Stimulated activated CD8-positive, alpha-beta memory T cell treated with anti-CD3 and anti-CD28 coated beads, Interleukin-4, amount 100 ng/mL, for 48 hours (primary cell): ENCODE data around the gene BOD1.
"Not testable (repeated sequence)": the region's sequence is repeated elsewhere in the genome, so short reads cannot be mapped to it uniquely, and the experiment has no call there.

Experiments used
- DNase-seq: peaks from one replicate; pipeline ENCODE4 v3.0.0-alpha.2; 2020

Gene BOD1

DNA sequence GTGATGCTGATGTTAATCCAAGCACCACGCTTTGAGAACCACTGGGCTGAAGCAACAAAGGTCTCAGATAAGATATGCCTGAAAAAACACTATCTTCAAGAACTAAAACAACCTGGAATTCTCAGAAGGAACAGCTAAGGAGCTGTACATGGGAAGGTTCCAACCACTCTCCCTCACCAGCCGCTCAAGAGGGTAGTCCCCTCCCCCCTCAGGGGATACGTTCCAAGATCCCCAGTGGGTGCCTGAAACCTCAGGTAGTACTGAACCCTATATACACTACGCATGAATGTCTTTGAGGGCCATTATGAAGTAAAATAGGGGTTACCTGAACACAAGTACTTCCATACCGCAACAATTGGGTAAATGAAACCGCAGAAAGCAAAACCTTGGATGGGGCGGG, 1.9 kb downstream of the BOD1 start:
- no peak for DNase-seq

DNA sequence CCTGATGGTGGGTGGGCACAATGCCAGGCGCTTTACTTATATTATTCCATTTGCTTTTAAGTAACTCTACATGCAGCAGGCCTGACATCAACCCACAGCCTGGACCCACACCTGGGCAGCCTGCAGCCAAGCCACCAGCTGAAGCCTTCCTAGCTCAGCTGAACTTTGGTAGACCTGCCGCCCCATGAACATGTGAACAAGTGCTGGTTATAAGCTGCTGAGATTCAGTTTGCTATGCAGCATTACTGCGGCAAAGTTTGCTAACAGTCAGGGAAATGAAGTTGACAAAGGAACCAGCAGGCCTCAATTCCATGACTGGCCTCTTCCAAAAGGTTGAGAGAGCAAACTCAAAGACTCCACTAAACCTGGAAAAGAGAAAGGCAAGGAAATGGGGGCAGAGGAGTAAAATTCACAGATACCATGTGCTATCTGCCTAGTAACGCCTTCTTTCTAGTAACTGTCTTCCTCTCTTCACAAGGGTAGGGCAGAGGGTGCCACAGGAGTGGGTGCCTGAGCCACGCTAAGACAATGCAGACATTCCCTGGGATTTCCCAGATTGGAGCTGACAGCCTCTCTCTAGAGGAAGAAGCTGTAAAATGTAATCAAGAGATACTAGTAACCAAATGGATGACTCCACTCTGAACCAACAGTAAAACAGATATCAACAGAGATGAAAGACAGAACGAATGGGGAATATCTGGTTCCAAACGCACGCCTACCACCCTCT, 2.9 kb downstream of the BOD1 start:
- no peak for DNase-seq

DNA sequence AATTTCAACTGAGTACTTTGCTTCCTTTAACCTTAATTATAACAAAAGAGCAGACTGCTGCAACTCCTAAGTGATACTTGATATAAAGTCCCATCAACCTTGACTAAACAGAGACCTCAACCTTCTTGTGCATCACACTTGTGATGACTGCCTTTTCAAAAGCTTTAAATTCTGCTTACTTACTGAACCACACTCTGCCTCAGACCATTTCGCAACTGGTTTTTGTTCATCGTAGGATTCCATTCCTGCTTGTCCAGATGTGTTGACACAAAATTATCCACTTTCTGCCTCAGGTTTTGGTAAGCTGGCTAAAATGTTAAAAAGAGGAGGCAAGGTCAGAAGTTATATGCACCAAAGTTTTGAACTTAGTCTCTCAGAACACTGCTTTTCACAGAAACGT, 3.5 kb downstream of the BOD1 start:
- DNase-seq: no peak

DNA sequence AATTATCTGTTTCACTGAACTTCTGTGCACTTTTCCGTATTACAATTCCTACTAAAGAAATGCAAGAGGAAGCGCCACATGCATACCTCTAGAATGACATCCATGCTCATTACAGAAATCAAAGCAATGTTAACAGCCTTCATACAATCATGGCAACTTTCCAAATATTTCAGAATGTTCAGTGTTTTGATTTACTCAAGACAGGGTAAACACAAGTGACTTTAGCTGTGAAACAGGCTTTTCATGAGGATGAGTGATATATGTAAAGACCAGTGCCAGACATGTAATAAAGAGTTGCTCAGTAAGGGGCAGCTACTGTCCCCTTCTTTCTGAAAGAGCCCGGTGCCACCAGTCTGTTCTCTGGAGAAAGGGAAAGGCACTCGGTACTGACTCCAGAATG, 4.7 kb downstream of the BOD1 start:
- DNase-seq: no peak

DNA sequence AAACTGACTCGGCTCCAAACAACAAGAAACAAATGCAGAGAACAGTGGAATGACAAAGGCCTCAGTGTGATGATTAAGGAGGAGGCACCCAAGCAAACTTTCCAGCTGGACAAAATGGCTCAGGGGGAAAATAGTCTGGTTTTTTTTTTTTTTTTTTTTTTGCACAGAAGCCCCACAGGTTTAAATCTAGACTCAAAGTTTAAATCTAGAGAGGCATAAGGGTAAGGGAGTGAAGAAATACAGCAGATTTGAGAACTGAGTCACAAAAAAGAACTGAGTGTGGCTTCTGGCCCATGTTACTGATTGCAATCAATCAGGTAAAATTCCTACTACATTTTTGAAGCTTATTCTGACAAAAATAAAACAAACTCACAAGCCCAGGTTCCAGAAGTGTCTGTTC, 12.3 kb downstream of the BOD1 start:
- no peak for DNase-seq

DNA sequence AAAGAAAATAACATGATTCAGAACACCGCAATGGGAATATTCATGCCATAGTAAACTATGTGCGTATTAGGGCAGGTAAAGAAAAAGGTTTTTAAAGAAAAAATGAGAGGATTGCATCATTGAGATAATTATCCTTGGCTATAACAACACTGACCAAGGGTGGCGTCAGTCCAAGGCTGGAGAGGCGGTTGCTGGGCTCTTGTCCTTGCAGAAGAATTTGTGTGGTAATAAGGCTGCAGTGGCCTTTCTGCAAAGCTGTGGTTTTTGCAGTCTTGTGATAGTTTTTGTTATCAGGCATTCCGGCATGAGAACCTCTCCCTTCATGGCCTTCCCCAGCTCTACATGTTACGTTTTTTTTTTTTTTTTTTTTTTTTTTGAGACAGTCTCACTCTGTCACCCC, 14.0 kb downstream of the BOD1 start:
- no peak for DNase-seq

DNA sequence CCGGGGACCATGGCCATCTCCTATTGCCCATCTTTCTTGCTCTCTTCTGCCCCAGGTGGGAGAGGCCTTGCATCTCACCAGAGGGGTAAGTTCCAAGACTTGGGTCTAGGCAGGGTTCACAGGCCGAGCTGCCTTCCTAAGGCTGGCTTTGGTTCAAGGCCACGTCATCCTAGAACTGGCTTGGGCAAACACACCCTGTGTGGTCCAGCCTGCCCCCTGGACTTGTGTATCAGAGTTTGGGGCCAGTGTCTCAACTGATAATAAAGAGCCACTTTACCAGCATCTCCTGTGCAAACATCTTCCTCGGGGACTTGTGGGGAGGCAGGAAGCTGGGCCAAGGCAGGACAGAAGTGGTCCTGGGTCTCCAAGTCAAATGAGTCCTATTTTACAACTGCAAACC, 17.8 kb downstream of the BOD1 start:
- DNase-seq: no peak

DNA sequence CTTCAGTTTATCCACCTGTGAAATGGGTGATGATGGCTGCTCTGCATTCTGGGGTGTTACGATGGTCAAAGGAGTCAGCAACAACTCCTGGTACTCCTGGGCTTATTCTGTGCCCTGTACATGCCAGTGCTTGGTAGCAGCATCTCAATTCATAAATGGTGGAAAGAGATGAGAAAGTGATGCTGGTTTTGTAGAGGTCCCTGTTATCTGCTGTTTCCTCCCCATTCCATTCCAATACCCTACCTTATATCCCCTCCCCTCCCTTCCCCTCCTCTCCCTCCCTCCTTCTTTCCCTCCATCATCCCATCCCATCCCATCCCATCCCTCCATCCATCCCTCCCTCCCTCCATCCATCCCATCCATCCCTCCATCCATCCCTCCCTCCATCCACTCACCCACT, 19.1 kb downstream of the BOD1 start:
- no peak for DNase-seq

DNA sequence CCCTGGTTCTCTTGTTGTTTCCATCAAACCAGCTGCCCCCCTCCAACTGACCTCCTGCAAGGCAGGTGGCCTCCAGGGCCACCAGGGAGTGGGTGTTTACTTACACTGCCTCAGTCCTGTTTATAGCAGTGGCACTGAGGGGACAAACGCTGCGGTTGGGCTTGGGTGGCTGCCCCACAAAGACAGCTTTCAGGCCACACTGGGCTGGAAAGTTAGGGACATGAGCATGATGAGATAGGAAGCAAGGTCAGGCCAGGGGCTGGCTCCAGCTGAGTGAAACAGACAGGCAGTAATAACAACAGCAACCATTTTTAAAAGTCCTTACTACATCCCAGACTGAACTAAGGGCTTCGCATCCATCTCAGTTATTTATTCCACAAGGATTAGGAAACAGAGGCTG, 20.6 kb downstream of the BOD1 start:
- no peak for DNase-seq

DNA sequence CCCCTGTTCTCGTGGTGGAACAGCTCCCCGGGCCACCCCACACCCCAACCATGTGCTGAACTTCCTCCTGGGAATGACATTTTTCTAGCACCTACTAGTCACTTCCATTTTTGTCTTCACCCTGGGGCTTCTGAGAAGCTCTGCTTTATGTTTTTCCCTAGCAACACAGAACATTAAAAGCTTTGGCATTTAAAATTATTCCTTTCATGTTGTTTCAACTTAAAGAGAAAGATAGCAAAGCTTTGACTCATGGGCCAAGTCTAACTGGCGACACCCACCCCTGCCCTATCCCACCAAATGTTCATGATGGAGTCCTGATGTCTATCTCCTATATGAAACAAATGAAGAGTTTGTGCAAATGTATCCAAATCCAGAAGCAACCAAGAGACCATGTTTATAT, 22.4 kb downstream of the BOD1 start:
- DNase-seq: no peak

DNA sequence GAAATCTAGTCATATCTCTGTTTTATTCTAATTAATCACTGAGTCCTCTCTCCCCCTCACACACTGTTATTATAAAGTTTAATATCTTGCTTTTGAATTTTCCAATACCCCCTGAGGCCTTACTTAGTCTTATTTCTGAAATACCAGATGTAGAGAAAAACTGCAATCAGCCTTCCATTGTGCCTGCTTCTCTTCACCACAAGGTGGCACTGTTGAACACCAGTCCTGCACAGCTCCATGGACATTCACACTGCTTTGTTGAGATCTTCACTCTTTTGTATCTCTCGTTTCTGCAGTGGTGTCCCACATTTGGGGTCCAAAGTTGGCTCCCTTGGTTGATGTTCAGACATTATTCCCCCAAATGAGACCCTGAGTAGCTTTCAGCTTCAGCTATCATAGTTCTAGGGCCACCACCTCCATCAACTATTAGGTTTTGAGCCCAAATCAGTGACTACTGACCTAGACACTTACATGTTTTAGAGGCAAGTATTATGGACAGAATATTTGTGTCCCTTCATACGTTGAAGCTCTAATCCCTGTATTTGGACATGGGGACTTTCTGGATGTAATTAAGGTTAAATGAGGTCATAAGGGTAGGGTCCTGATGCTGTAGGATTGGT, 24.3 kb downstream of the BOD1 start:
- peak; percentile 34 for DNase-seq

DNA sequence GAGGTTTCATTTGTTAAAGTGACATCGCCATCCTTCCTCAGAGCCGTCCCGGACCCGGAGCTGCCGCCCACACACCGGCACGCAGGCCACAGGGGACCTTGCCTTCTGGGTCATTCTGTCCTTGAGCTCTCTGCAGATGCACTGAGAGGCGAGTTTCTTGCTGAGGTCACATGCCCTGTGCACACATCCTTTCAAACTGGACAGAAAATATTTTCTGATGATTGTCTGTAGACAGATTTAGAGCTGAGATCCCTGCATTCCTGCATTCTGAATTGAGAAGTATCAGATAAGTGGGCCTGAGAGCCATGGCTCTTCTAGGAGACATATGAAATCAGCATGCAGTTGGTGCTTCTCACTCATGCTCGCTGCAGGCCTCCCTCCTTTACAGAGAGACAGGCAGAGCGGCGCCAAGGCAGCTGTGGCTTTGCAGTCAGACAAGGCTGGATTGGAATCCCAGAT, 25.4 kb downstream of the BOD1 start:
- no peak for DNase-seq

DNA sequence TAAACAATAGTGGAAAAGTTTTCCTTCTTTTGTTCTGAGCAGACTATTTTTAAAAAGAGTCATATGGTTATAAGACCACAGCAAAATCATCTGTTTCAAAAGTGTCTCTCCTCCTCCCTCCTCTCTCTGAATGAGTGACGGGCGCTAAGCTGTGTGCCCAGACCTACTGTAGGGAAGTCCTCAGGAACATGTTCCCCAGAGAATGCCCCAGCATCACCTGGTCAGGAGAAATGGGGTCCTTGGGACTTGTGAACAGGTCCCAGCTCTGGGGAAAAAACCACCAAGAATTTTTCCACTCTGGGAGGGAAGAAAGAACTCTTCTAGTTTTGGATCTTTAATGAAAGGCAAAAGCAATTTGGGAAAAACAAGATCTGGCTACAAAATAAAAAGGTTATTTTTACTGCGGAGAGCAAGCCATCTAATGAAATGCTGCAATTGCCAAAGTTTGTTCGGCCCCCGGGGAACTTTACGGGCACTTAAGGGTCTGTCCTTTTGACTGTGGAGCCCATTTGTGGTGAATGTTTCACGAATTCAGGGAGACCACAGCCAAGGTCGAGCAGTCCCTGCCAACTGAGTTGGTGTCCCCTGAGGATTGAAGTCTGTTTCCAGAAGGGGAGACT, 25.9 kb downstream of the BOD1 start:
- no peak for DNase-seq

DNA sequence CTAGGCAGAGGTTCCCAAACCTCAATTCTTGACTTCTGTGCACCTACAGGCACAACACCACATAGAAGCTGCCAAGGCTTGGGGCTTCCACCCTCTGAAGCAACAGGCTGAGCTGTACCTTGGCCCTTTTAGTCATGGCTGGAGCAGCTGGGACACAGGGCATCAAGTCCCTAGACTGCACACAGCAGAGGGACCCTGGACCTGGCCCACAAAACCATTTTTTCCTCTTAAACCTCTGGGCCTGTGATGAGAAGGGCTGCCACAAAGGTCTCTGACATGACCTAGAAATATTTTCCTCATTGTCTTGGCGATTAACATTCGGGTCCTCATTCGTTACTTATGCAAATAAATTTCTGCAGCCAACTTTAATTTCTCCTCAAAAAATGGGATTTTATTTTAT, 30.3 kb downstream of the BOD1 start:
- not testable (repeated sequence) for DNase-seq

DNA sequence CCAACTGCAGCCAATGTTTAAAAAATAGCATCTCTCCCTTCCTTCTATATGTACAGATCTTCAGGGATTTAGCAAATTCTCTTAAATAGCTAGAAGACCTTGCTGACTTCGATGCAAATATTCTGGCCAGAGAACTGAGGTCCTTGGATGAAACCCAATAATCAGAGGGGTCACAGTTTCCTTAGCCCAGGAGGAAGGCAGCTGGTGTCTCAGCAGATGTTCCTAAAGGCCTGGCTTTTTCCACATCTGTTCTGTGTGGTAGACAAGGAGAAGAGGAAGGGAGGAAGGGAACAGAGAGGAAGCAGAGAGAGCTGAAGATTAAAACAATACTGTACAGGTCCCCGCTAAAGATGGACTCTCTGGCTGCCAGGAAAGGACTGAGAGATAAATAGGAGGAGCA, 33.1 kb downstream of the BOD1 start:
- no peak for DNase-seq

DNA sequence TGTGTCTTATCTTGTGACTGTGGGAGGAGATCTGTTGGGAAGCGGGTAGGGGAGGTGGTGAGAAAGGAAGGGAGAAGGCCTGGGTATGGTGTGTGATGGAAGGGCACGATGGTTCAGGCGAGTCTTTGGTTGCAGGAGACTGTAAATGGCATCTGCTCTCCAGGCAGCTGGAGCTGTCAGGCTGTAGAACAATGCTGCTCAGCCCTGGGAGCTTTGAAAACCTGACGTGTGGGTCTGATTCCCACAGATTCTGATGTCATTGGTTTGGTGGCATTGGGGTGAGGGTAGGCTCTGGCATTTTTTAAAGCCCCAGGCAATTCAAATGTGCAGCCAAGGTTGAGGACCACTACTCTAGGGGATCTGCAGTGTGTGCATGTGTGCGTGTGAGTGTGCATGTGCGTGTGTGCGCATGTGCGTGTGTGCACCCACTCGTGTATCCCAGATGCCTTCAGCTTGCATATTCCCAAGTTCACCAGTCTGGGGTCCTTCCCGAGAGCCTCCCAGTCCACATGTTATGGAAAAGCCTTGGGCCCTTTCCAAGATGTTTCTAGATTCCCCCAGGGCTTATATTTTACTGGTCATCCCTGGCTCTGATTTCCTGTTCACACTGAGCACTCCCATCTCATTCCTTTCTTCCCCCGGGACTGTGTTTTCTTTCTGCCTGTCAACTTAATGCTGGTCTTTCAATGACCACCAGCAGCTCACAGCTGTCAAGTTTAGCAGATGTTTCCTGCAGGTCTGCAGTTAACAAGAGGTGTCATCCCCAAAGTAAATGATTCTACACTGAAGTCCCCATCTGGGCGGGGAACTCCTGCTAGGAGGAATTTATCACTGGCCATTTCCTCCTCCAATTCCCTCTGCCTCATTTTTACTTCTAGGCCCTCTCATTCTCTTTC, 34.0 kb downstream of the BOD1 start:
- no peak for DNase-seq

DNA sequence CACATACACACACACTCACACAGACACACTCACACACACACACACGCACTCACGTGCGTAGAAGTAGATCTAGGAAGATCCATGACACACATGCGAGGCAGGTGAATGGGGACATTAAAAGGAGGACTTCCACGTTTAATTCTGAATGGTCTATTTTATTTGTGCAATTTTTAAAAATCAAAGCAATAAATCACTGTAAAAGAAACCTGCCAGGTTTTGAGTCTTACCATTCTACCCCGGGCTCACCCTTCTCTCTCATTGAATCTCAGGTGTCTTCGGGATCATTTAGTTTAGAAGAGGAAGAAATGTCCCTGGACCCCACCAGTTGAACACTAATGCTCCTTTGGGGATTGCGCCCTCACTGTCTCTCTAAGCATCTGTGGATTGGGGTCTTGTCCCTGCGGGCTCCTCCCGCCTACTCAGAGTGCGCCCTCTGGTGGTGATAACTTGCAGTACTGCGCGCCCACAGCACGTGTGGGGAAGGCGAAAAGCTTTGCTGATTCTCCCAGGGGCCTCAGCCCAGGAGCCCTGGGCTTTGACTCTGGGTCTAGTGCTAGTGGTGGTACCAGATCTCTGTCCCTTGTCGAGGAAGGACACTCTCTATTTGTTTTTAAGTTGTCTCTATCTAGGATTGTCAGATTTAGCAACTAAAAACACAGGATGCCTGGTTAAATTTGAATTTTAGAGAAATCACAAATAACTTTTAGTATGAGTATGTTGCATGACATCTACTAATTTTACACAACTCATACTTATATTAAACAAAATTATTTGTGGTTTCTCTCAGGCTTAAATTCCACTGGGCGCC, 34.8 kb downstream of the BOD1 start:
- peak; percentile 84 for DNase-seq

DNA sequence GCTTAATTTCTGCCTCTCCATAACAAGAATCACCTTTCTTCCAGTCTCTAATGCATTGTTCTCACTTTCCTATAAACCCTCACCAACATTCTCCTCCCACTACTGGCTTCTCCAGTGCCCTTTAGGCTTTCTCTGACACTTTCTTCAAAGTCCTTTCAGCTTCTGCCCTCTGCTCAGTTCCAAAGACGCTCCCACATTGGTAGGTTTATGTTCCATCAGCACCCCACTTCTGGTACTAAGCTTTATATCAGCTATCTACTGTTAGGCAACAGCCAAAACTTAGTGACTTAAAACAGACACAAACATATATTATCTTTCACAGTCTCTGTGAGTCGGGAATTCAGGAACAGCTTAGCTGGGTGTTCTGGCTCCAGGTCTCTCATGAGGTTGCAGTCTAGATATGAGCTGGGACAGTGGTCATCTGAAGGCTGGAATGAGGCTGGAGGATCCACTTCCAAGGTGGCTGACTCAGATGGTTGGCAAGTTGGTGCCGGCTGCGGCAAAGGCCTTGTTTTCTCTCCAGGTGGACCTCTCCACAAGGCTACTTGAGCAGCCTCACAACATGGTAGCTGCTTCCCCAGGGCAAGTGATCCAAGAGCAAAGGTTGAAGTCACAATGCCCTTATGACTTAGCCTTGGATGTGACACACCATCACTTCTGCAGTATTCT, 37.4 kb downstream of the BOD1 start:
- DNase-seq: no peak

DNA sequence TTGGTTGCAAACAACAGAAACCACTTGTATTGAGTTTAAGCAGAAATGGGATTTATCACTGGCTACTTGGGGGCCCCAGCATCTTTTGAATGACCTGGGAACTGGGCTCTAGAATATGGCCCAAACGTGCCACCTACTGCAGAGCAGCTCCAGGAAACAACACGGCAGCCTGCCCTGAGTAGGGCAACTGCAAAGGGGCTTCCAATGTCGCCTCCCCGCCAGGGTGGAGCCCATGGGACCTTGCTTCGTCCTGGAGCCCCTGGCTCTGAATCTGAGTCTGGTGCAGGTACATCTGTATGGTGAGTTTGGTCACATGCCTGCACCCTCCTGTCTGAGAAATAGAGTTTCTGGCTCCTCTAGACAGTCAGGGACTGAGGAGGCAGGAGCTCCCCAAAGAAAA, 38.6 kb downstream of the BOD1 start:
- no peak for DNase-seq

DNA sequence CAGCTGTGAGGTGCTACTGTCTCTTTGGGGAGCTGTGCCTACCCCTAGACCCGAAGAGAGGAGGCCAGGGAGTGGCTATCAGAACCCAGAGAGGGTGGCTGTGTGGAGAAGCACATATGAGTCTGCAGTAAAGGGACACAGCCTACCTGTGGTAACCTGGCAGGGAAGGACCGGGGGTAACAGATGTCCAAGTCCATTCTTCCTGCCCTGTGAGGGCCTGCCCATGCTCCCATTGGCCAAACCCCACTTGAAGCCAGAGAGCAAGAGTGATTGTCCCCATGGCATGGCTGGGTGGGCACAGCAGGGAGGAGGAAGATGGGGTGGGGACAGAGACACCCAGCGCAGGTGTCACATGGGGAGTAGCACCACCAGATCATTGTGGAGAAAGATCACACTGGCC, 39.3 kb downstream of the BOD1 start:
- DNase-seq: no peak

DNA sequence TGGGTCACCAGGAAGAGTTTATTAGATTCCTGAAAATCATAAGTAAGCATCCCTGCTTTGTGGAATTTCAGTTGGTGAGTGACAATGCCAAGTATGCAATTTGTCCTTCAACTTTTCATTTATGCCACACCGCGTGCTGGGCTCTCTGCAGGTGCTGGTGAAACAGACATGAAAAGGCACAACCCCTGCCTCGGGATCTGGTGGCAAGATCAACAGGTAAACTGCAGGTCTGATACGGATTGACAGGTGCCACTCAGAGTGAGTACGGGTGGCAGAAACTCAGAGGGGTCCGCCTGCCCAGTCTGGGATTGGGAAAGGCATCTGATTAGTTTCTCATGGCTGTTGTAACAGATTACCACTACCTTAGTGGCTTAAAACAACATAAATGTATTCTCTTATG, 40.5 kb downstream of the BOD1 start:
- DNase-seq: no peak

DNA sequence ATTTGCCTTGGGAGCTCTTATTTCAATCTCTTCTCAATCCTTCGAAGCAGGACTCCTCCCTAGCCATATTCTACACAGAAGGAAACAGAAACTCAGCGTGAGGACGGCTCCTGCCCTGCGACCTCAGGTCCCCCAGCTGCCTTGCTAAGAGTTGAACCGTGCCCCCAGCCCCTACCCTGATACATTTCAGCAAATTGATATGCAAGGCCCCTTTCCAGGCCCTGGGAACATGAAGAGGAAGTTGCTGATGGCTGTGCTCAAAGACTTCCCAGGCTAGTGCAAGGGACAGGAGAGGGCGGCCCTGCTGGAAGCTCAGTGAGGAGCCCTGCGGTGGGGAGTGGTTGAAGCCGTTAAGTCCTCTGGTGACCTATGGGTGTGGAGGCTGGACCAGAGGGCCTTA, 41.5 kb downstream of the BOD1 start:
- DNase-seq: no peak
